Measurements from ENCODE around the gene DPY19L2. TPM values are rescaled to one million over a fixed set of nuclear protein-coding genes. Genes with fewer than 3 reads are reported as not detected.
"Not testable (repeated sequence)": the region's sequence is repeated elsewhere in the genome, so short reads cannot be mapped to it uniquely, and the experiment has no call there.

Gene DPY19L2
- total RNA-seq, 1 donor, result 11.2 TPM

DNA sequence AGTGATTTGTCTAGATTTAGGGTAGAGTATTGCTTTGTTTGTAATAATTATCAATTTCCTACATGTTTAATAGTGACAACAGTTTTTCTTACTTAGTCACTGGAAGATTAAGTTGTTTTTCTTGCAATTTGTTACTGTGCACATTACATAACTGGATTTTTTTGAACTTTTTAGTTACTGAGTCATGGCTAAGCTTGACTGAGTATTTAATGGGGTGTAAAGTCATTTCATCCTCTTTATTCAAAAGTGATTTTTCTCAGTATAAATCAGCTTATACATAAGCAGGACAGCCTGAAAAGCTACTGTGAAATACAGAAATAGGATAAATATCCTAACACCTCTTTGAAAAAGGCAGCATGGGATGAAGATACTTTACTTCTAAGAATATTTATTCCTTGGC lies 12.5 kb upstream of the DPY19L2 start:
- H3K4me3 ChIP-seq (ENCODE audit: low read depth, low read length); DNase-seq (ENCODE audit: low read depth): not testable (repeated sequence)

DNA sequence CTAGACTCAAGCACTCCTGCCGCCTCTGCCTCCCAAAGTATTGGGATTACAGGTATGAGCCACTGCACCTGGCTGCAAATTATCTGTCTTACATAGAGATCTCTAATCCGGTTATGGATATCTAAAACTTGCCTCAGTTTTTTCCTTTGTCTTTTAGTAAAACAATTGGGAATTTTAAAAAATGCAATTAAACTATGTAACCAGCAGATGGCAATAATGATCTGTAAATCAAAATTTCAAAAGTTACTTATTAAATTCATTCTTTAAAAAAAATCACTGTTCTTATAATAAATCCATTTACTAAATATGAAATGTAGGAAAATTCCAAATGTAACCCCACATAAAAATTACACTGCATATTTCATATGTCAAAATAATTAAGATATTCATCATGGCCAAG lies 4.3 kb upstream of the DPY19L2 start:
- DNase-seq (ENCODE audit: low read depth); H3K4me3 ChIP-seq (ENCODE audit: low read depth, low read length): not testable (repeated sequence)

DNA sequence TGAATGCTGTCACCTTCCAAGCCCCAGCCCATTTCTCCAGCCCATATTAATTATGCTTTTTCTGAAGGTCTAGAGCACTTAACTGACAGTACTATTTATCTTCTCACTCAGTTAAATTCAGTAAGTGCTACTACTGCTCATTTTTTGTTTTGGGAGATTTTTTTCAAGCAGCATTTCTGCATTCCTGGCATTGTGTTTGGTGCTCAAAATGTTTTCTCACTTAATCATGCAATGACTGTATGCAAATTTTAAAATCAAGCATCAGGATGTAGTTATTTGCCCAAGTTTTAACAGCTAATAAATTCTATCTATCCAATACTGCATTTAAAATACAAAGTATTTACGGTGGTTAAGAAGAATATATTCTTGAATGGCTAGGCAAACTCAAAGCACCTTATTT lies 1.6 kb upstream of the DPY19L2 start:
- DNase-seq (ENCODE audit: low read depth); H3K4me3 ChIP-seq (ENCODE audit: low read depth, low read length): not testable (repeated sequence)

DNA sequence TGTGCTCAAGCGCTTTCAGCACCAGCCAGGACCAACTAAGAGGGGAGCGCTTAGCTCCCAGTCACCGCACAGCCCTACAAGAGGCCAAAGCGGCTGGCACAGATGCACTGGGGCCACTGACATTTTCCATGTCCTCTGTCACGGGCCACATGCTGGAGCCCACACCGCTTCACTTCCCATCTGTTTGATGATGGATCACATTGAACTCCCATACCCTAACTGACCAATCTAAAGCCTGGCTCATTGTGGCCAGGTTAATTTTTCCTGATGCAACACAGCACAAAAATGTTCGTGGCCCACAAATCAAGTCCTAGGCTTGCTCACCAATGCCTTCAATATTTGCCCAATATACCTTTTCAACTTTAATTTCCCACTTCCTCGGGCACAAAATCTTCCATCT lies 1.1 kb upstream of the DPY19L2 start:
- DNase-seq (ENCODE audit: low read depth); H3K4me3 ChIP-seq (ENCODE audit: low read depth, low read length): not testable (repeated sequence)

DNA sequence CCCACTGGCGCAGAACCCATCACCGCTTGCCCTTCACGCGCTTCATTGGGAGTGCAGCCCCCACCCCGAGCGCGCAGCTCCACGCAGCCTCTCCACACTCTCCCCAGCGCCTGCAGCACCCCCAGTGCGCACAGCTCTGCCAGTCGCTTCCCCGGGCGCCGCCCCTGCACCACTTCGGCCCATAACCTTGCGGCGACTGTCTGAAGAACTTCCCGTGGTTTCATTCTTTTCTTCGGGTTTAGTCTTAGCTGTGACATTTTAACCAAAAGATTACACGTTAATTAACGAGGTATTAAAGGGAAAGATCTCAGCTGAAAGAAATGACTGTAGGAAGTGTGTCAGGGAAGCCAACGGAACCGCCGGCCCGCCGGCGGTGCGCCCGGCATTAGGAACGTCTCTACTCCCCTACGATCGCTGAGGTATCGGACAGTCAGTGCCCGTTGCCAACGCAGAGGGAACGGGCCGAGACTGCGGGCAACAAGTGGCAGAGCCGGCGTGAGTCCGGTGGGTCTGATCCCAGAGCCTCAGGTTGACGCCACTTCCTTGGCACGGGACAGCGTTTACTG lies 590 bp upstream of the DPY19L2 start:
- H3K4me3 ChIP-seq (ENCODE audit: low read depth, low read length), result peak overlapping the region; percentile 68
- peak; percentile 28 for DNase-seq (ENCODE audit: low read depth)

DNA sequence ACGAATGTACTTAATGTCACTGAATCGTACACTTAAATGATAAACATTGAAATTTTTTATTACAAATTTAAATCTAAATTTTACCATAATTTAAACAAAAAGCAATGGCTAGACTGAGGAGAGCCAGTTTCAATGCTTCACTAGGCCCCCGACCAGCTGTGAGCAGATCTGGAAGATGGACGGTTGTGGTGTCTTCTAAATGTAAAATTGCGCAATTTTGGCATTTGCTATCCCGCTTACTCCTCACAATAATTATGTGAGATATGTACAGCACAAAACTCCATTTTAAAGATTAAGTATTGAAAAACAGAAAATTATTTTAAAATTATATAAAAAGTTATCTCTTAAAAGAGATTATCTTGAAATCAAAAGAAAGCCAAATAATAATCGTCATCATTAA lies 5.3 kb downstream of the DPY19L2 start:
- not testable (repeated sequence) for DNase-seq (ENCODE audit: low read depth); H3K4me3 ChIP-seq (ENCODE audit: low read depth, low read length)

DNA sequence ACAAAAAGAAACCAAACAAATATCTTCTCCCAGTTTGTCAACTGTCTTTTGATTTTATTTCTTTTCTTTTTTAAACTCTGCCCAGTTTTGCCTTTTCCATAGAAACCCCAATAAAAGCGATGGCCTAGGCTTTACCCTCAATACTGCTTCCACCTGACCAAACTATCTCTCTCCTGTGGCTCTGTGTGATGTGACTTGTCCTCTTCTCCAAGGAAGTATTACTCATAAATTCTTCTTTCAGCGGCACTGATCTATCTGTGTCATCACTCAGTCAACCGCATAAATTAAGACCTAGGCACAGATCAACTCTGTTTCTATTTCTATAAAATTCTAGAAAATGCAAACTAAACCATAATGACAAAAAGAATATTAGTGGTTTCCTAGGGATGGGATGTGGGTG lies 9.8 kb downstream of the DPY19L2 start:
- DNase-seq (ENCODE audit: low read depth); H3K4me3 ChIP-seq (ENCODE audit: low read depth, low read length): not testable (repeated sequence)

DNA sequence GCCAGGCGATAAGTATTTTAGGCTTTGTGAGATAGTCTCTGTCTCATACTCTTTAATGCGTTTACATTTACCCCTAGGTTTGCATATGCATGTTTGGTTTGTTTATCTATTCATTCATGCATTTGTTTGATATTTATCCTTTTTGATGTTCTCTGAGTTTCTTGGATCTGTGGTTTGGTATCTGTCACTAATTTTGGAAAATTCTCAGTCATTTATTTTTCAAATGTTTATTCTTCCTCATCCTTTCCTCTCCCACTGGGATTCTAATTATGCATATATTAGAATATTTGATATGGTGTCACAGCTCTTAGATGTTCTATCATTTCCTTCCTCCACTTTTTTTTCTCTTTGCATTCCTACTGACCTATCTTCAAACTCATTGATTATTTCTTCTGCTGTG lies 11.9 kb downstream of the DPY19L2 start:
- not testable (repeated sequence) for DNase-seq (ENCODE audit: low read depth); H3K4me3 ChIP-seq (ENCODE audit: low read depth, low read length)

DNA sequence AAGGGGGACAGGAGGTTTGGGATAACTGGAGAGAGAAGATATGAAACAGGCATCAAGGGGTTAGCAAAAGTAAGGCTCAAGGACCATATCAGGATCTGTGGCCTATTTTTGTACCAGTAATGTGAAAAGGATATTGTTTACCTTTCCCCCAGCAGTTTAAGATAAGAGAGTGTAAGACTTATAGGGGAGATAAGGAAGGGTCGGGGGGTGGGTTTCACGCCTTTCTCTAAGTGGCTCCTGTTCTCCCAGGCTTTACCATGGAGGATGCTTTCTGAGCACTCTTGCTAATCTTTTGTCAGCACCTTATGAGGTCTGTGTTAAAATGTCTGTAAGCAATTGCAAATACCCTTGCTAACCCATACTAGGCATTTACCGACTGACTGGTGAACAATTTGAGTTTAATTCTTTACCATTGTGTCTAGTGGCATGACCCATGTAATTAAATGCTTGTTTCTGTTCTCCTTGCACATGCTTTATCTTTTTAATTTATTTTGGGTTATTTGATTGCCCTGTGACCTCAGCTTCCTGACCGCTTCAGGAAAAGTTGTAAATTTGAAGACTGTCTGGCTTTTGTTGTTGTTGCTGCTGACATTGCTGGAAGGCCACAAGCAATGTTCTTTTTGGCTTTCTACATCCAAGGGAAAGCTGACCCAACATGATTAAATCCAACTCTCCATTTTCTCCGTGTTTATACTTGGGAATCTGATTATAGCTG lies 12.6 kb downstream of the DPY19L2 start:
- not testable (repeated sequence) for H3K4me3 ChIP-seq (ENCODE audit: low read depth, low read length)
- peak; percentile 8 for DNase-seq (ENCODE audit: low read depth)

DNA sequence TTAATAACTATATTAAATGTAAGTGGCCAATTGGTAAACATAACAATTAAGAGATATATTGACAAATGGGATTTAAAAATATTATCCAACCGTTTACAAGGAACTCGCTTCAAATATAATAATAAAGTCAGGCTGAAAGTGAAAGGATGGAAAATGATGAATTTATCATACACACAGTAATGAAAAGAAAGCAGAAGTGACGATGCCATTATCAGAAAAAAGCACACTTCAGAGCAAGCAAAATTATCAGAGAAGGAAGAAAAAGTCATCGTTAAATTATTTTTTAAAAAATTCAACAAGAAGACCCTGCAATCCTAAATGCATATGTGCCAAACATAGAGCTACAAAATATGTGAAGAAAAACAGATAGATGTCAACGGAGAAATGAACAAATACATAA lies 13.8 kb downstream of the DPY19L2 start:
- not testable (repeated sequence) for DNase-seq (ENCODE audit: low read depth); H3K4me3 ChIP-seq (ENCODE audit: low read depth, low read length)

DNA sequence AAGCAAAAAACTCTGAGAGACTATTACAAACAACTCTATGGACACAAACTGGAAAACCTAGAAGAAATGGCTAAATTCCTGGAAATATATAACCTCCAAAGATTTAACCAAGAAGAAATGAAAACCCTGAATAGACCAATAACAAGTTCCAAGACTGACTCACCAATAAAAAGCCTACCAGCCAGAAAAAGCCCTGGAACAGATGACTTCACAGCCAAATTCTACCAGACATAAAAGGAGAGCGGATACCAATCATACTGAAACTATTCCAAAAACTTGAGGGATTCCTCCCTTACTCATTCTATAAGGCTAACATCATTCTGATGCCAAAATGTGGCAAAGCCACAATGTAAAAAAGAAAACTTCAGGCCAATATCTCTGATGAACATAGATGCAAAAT lies 18.8 kb downstream of the DPY19L2 start:
- H3K4me3 ChIP-seq (ENCODE audit: low read depth, low read length); DNase-seq (ENCODE audit: low read depth): not testable (repeated sequence)

DNA sequence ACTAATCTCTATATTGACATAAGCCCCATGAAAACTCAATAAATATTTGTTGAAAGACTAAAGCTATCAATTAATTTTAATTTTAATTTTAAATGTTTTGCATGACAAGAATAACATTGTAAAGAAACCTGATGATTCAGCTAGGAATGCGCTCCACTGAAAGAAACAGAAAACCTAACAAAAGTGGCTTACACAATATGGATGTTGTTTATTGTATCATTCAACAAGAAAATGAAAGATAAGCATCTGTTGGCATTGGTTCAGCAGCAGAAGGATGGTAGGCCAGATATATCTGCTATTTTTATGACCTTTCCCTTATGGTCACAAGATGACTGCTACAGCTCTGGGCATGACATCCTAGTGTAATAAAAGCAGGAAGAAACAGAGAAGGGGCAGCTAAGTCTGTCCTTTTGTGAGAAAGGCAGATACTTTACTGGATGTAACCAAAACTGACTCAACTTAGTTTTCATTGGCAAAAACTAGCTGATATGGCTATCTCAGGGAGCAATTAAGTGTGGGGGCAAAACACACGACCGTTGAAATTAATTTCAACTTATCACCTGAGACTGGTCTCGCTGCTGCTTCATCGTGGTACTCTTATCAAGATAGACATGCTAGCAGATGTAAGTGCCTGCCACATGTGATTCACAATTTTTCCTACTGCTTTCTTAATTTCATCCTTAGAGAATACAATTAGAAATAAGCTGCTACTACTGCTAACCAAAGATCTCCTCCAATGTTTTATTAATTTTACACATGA lies 24.7 kb downstream of the DPY19L2 start:
- not testable (repeated sequence) for H3K4me3 ChIP-seq (ENCODE audit: low read depth, low read length)
- peak; percentile 70 for DNase-seq (ENCODE audit: low read depth)

DNA sequence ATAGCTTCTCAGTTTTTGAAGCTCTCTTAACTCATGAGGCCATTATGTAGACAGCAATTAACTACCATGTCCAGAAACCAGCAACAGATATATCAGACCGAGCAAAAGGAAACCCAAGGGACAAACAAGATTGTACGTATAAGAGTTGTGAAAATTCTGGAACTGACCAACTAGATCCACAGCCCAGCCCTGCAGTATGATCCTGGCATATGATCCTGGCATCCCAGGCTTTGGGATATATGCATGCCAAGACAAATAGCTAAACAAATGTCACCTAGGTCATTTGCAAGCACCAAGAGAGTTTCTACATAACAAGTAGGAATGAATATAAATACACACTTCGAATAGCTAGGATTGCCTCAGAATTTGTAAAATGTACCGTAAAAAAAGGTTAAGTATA lies 44.0 kb downstream of the DPY19L2 start:
- not testable (repeated sequence) for DNase-seq (ENCODE audit: low read depth); H3K4me3 ChIP-seq (ENCODE audit: low read depth, low read length)

DNA sequence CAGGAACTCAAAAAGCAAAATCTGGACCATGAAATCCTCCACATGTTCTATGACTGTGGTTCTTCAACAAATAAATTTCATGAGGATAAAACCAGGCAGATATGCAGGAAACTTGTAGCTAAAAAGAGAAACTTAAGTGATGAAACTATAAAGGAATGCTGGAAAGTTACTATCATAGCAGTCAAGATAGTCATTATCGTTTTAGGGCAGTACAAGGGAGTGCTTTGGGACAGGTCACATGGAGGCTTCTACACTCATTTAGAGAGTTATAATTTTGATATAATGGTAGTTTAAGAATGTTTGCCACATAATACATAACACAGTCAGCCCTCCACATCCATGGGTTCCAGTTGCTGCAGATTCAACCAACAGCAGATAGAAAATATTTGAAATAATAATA lies 52.7 kb downstream of the DPY19L2 start:
- DNase-seq (ENCODE audit: low read depth); H3K4me3 ChIP-seq (ENCODE audit: low read depth, low read length): not testable (repeated sequence)

DNA sequence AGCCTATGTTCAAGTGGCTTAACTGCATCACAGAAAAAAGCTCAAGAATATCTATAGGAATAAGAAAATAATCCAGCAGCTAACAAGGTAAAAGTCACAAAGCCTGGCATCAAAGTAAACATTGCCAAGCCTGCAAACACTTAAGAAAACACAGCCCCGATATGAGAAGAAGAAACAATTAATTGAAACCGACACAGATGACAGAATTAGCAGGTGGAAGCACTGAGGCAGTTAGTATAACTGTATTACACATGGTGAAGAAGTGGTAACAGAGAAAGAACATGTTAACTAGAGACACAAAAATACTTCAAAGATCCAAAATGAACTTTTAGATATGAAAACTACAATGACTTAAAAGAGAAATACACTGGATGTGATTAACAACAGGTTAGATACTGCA lies 57.0 kb downstream of the DPY19L2 start:
- not testable (repeated sequence) for H3K4me3 ChIP-seq (ENCODE audit: low read depth, low read length); DNase-seq (ENCODE audit: low read depth)

DNA sequence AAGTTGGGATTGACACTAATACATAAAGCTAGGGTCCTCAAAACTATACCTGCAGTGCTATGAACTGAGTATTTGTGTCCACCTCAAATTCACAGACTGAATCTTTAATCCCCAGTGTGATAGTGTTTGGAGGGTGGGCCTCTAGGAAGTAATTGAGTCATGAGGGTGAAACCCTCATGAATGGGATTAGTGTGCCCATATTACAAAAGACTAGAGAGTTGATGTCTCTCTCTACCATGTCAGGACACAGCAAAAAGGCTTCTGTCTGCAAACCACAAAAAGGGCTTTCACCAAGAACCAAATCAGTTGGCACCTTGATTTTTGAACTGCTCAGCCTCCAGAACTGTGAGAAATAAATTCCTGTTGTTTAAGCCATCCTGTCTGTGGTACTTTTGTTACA lies 59.0 kb downstream of the DPY19L2 start:
- not testable (repeated sequence) for H3K4me3 ChIP-seq (ENCODE audit: low read depth, low read length); DNase-seq (ENCODE audit: low read depth)

DNA sequence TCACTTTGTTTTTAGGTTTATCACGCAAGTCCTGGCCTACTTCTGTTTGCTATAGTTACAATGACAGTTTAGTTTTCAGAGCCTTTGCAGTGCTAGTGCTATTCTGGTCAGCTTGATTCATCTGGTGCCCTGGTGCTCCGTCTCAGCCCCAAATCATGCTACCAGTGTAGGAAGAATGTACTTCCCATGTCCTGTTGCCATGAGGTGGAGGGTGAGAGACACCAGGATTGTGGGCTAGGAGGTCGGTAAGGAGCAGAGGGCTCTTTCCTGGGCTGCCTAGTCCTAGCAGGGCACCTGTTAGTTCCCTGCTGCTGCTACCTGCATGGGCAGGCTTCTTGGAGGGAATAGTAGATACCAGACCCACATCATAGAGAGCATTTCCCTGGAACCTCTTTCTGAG lies 63.3 kb downstream of the DPY19L2 start:
- DNase-seq (ENCODE audit: low read depth); H3K4me3 ChIP-seq (ENCODE audit: low read depth, low read length): not testable (repeated sequence)

DNA sequence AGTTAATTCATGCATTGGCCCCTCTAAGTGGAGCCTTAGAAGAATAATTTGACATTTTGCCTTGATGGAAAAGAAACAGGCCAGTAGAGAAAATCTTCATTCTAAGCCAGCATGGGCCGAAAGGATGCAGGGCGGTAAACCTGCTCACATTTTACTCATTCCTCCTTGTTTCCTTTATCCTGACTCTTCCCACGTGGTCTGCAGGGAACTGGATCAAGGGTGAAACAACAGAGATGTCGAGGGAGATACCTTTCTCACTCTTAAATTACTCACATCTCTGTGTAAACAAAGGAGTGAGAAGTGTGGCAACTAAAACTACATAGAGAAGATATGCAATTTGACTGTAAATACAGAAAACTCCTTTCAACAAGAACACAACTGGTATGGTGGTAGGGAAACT lies 73.5 kb downstream of the DPY19L2 start:
- not testable (repeated sequence) for H3K4me3 ChIP-seq (ENCODE audit: low read depth, low read length)
- DNase-seq (ENCODE audit: low read depth), result peak; percentile 16

DNA sequence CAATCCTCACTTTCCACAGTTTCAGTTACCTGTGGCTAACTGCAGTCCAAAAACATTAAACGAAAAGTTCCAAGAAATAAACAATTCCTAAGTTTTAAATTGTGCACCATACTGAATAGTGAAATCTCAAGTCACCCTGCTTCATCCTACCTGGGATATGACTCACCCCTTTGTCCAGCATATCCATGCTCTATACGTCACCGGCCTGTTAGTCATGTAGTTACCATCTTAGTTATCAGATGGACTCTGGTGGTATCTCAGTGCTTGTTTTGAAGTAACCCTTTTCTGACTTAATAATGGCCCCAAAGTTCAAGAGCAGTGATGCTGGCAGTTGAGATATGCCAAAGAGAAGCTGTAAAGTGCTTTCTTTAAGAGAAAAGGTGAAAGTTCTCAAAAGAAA lies 83.9 kb downstream of the DPY19L2 start:
- peak; percentile 1 for DNase-seq (ENCODE audit: low read depth)
- H3K4me3 ChIP-seq (ENCODE audit: low read depth, low read length), result not testable (repeated sequence)

DNA sequence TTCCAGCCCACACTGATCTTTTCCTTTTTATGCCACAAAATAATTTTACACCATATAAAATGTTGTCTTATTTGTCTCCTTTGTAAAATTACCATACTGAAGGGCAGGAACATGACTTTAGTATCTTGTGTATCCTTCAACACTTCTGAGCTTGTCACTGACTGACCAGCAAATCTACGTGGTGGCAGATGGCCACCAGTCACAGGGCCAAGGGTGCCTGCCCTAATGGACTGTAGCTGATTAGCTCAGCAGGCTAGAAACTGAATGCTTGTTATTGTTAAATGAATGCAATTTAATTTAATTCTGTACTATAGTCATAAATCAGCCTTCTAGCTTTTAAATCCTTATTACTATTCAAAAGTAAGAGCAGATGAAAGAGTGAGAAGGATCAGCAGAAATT lies 85.0 kb downstream of the DPY19L2 start:
- not testable (repeated sequence) for H3K4me3 ChIP-seq (ENCODE audit: low read depth, low read length); DNase-seq (ENCODE audit: low read depth)

Measured in fibroblast of villous mesenchyme (primary cell).